ENCODE data around the gene CKAP2L.

DNA sequence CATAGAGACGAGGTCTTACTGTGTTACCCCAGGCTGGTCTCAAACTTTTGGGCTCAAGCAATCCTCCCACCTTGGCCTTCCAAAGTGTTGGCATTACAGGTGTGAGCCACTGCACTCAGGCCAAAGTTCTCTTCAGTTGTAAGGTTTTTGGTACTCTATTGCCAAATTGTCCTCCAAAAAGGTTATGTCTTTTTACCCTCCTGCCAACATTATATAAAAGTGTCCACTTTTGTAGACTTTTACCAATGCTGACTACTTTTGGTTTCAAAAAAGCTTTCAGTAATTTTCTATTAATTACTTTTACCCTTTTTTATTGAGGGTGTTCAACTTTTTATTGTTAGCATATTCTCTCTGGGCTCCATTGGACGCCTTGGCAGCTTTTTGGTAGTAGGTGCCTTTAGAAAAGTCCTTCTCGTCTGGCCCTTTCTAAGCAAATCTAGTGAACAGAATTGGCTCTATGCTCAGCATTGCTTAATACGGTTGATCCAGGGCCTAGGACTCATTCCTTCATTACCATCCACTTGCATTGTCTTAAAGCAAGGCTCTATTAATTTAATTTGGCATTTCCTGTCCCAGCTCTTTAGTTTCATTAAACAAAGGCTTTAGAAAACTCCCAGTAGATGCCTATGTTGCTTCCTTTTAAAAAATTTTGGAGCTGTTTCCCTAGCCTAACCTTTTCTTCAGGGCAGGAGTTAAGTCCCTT is 36.6 kb upstream of the CKAP2L start:
- no peak for TF ChIP-seq POLR2A (IDR thresholded peaks at IDR 0.05)
- TF ChIP-seq, protein P1, sequence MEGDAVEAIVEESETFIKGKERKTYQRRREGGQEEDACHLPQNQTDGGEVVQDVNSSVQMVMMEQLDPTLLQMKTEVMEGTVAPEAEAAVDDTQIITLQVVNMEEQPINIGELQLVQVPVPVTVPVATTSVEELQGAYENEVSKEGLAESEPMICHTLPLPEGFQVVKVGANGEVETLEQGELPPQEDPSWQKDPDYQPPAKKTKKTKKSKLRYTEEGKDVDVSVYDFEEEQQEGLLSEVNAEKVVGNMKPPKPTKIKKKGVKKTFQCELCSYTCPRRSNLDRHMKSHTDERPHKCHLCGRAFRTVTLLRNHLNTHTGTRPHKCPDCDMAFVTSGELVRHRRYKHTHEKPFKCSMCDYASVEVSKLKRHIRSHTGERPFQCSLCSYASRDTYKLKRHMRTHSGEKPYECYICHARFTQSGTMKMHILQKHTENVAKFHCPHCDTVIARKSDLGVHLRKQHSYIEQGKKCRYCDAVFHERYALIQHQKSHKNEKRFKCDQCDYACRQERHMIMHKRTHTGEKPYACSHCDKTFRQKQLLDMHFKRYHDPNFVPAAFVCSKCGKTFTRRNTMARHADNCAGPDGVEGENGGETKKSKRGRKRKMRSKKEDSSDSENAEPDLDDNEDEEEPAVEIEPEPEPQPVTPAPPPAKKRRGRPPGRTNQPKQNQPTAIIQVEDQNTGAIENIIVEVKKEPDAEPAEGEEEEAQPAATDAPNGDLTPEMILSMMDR (IDR thresholded peaks at IDR 0.05) = no peak
- TF ChIP-seq EP300 (IDR thresholded peaks at IDR 0.05; ENCODE audit: low read depth) = no peak
- TF ChIP-seq POLR2AphosphoS5 (IDR thresholded peaks at IDR 0.05) = no peak
